GM12875 (cell line): Measurements from ENCODE around the gene SEPTIN10.

Experiments
- H3K4me3 ChIP-seq: one replicate; pipeline ENCODE4 v1.5.1; 2011; ENCODE audit warnings: low read depth, low read length, control low read depth
- TF ChIP-seq, protein P1 (sequence below): IDR thresholded peaks from 2 replicates; pipeline ENCODE4 v1.5.1; 2011; ENCODE audit warnings: low read depth, mild to moderate bottlenecking, control low read depth, inconsistent platforms, low read length, moderate library complexity, borderline replicate concordance; ENCODE audit not compliant: insufficient read depth

The SEPTIN10 gene

DNA sequence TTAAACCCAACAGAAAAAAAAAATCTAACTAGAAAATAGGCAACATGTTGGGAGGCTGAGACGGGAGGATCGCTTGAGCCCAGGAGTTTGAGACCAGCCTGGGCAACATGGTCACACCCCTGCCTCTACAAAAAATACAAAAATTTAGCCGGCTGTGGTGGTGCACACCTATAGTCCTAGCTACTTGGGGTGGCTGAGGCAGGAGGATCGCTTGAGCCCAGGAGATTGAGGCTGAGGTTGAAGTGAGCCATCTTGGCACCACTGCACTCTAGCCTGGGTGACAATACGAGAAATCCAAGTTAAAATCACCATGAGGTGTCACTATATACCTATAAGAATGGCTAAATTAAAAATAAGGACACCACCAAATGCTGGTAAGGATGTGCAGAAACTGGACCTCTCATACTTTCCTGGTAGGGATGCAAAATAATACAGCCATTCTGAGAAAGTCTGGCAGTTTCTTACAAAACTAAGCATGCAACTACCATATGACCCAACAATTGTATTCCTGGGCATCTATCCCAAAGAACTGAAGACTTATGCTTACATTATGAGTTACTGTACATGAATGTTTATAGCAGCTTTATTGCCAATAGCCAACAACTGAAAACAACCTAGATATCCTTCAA is 2.2 kb downstream of the SEPTIN10 start:
- H3K4me3 ChIP-seq: no peak overlapping the region
- TF ChIP-seq, protein P1, sequence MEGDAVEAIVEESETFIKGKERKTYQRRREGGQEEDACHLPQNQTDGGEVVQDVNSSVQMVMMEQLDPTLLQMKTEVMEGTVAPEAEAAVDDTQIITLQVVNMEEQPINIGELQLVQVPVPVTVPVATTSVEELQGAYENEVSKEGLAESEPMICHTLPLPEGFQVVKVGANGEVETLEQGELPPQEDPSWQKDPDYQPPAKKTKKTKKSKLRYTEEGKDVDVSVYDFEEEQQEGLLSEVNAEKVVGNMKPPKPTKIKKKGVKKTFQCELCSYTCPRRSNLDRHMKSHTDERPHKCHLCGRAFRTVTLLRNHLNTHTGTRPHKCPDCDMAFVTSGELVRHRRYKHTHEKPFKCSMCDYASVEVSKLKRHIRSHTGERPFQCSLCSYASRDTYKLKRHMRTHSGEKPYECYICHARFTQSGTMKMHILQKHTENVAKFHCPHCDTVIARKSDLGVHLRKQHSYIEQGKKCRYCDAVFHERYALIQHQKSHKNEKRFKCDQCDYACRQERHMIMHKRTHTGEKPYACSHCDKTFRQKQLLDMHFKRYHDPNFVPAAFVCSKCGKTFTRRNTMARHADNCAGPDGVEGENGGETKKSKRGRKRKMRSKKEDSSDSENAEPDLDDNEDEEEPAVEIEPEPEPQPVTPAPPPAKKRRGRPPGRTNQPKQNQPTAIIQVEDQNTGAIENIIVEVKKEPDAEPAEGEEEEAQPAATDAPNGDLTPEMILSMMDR: no peak

DNA sequence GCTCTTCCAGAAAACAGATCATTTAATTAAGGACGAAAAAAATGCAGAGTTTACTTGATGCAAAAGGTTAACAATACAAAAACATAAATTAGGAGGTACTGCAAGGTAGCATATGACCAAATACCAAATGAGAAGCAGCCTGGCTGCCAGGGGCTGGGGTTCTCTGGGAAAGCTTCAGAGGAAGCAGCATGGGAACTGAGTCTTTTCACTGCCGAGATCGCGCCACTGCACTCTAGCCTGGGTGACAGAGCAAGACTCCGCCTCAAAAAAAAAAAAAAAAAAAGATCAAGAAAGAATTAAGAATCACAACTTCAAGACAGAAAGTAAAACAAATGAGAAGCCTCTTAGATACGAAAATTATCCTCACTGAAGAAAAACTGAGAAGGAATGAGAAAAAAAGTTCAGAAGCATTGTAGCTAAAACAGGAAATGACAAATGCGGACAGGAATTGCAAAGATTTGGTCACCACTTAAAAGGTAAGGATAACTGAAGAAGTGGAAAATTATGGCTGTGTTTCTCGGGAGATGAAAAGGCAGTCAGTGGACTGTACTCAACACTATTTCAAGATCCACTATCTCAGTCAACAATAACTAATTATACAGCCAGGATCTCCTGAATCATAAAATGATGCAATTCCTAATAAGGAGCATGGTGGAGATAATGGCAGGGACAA is 4.3 kb downstream of the SEPTIN10 start:
- TF ChIP-seq, protein P1: no peak
- peak overlapping the region; percentile 1 for H3K4me3 ChIP-seq

DNA sequence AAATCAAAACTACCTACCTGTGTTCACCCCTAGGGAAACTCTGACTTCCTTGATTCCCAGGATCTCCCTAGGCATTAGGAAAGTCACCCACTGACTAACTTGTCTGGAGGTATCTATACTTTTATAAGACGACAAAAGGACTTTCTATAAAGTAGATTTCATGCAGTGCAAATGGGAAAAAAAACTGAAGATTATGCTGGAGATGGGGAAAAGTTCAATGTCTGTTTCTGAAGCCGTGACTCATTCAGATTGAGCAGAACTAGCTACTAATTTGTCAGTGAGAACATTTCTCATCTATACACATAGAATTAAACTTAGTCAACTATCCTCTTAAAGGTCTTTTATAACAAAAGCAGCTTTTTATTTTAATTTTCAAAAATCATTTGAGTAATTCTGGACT is 6.0 kb downstream of the SEPTIN10 start:
- TF ChIP-seq, protein P1: no peak
- no peak overlapping the region for H3K4me3 ChIP-seq

DNA sequence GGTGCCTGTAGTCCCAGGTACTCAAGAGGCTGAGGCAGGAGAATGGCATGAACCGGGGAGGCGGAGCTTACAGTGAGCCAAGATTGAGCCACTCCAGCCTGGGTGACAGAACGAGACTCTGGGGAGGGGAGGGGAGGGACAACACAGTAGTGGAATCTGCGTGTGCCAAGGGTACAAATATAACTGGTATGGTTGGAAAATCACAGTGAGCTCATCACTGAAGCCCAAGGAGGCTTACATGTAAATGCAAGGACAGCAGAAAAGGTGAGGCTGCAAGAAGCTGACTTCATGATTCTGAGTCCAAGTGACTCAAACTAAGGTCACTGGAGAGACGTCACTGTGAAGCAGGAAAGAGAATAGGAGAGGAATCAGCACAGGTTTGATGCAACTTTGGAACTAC is 9.2 kb downstream of the SEPTIN10 start:
- H3K4me3 ChIP-seq: no peak overlapping the region
- TF ChIP-seq, protein P1: no peak

DNA sequence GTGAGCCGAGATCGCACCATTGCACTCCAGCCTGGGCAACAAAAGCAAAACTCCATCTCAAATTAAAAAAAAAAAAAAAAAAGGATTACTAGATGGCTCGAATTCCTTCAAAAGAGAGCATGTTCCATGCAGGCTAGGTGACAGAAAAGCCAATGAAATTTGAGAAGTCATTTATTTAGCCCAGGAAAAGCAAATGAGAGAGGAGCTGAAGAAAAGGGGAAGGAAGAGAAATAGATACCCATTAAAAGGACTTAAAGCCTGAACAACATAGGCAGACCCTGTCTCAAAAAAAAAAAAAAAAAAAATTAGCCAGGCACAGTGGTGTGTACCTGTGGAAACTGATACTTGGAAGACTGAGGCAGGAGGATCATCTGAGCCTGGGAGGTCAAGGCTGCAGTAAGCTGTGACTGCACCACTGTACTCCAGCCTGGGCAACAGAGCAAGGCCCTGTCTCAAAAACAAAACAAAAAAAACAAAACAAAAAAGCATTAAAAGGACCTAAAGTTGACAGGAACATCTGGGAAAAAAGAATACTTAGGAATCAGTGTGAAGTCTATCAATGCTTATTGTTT is 11.1 kb downstream of the SEPTIN10 start:
- TF ChIP-seq, protein P1: no peak
- no peak overlapping the region for H3K4me3 ChIP-seq

DNA sequence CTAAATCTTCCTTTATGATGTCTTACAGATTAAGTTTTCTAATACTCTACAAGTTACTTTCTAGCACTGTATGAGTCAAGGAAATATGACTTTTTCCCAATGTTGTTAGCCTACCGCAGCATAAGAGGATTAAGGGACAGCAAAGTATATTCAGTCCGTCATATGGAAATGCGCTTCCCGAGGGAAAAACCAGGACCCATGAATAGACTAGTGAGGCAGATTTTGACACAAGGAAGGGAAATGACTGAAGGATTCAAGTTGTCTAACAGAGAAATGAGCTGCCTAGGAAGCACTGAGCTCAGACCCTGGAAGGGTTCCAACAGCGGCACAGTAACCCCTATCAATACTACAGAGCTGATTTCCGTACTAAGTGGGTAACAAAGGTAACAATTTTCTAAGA is 12.0 kb downstream of the SEPTIN10 start:
- no peak overlapping the region for H3K4me3 ChIP-seq
- TF ChIP-seq, protein P1: no peak

DNA sequence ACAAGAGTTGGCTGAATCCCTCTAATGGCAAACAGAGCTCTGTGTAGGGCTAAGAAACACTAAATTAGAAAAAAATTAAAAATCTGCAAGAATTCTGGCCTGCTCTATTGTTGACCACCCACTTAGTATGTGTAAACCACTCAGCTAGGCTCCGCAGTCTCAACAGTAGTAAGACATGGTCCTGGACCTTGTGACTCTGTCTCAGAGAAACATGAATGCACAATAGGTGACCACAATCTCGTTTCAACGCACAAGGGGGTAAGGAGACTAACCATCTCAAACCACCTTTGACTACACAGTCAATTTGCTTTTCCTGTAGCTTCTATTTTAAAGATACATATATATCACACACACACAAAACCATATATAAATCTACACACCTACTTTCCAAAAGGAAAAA is 16.5 kb downstream of the SEPTIN10 start:
- TF ChIP-seq, protein P1: no peak

More for the DNA sequence above, 16.5 kb downstream of the SEPTIN10 start:
- H3K4me3 ChIP-seq: no peak overlapping the region
